Measurements from ENCODE around the gene UPK3BL2.
"Not testable (repeated sequence)": the region's sequence is repeated elsewhere in the genome, so short reads cannot be mapped to it uniquely, and the experiment has no call there.

Gene UPK3BL2

DNA sequence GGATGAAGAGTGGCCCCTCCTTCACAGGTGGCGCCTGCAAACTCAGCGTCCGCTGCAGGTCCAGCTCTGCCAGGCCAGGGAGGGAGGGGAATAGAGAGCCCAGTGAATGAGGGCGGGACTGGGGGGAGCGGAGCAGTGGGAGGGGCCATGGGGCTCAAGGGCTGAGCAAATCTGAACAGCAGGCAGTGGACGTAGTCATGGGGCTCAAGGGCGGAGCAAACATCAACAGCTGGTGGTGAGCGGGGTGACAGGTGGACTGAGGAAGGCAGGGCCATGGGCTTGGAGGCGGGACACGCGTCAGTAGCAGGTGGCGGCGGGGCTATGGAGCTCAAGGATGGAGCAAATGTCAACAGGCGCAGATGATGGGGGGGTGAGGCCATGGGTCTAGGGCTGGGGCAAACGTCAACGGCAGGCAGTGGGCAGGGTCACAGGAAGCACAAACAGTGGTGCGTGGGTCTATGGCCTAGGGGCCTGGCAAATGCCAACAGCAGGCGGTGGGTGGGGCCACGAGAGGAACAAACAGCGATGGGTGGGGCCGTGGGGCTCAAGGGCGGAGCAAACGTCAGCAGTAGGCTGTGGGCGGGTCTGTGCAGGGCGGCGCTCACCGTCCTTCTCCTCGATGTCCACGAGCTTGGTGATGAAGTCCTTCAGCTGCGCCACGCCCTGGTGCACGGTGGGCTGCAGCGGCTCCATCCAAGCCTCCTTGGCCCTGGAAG, 50.1 kb downstream of the UPK3BL2 start:
- DNase-seq (ENCODE audit: low read depth): not testable (repeated sequence)

DNA sequence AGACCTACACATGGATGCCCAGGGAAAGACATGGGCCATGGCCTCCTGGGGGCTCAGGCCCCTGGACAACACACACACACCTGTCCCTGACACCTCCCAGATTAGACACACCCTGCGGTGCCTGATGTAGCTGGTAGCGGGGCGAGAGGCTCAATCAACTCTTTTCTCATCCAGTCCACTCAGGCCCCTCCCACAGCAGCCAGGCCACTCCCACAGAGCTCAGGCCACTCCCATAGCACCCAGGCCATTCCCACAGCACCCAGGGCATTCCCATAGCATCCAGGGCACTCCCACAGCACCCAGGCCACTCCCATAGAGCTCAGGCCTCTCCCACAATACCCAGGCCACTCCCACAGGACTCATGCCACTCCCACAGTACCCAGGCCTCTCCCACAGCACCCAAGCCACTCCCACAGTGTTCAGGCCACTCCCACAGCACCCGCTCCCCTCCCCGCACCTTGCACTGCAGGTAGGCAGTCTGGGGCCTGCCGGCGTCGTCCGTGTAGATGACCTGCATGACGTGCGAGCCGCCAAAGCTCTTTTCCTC, 52.9 kb downstream of the UPK3BL2 start:
- DNase-seq (ENCODE audit: low read depth): not testable (repeated sequence)
